Ovary (tissue), 9 donors: ENCODE data around the gene HS6ST3. TPM values are rescaled to one million over a fixed set of nuclear protein-coding genes. Genes with fewer than 3 reads are reported as not detected.

Experiments
- DNase-seq, 5 donors: peaks; one replicate each; pipeline ENCODE4 v3.0.0-alpha.2; 2019 to 2020
- H3K27ac ChIP-seq, 2 donors: fragments of 200-600 bp; one replicate each; pipeline versions ENCODE4 v1.5.1 to v1.8.0; 2019 to 2022
- H3K27me3 ChIP-seq: fragments of 200-600 bp; one replicate; pipeline ENCODE4 v1.8.0; 2022
- H3K36me3 ChIP-seq: fragments of 200-600 bp; sonication (generic); one replicate; pipeline ENCODE4 v1.5.1; 2019
- H3K4me1 ChIP-seq: one replicate; pipeline ENCODE4 v1.8.1; 2013; ENCODE audit warnings: mild to moderate bottlenecking, moderate library complexity; ENCODE audit not compliant: insufficient read depth
- H3K4me3 ChIP-seq: fragments of 200-600 bp; sonication (generic); one replicate; pipeline ENCODE4 v1.5.1; 2017
- H3K9me3 ChIP-seq, 2 donors: fragments of 200-600 bp in 1 of 2; sonication (generic) in 1 of 2; one replicate each; pipeline versions ENCODE4 v1.5.1 to v1.8.1; 2013 to 2019; ENCODE audit warnings: mild to moderate bottlenecking in 1 of 2, moderate library complexity in 1 of 2
- CTCF ChIP-seq, 3 donors: fragments of 450-650 bp in 2 of 3; fragments of 200-600 bp in 1 of 3; IDR thresholded peaks; one replicate each; pipeline versions ENCODE4 v1.5.1 to v1.8.0; 2016 to 2022; ENCODE audit warnings: antibody characterized with exemption in 3 of 3, mild to moderate bottlenecking in 1 of 3
- EP300 ChIP-seq: sonication (generic); formaldehyde crosslinking; IDR thresholded peaks from one replicate; pipeline ENCODE4 v1.6.1; 2017; ENCODE audit warnings: antibody characterized with exemption
- POLR2A ChIP-seq: fragments of 450-650 bp; IDR thresholded peaks from one replicate; pipeline ENCODE4 v1.6.1; 2017; ENCODE audit warnings: antibody characterized with exemption, mild to moderate bottlenecking, moderate library complexity
- WGBS, 3 donors: extraction: QIAGEN DNeasy Blood & Tissue Kit in 1 of 3; methylation state at CpG; one replicate each; pipeline versions ENCODE4 v1.1.5 to v1.1.7; 2013 to 2017; 5-methylcytosine and 5-hydroxymethylcytosine counted together
- intact Hi-C, 4 donors: fragments of 100-400 bp; cut with DNase I; formaldehyde crosslinking; loops; one replicate each; pipeline versions ENCODE4 v1.11.0 to v1.15.1; 2022 to 2023
- polyA plus RNA-seq, 2 donors: library from polyadenylated mRNA; stranded (reverse); fragments of 200-250 nt in 1 of 2; fragments of 350-450 nt in 1 of 2; fragmentation: Illumina TruSeq in 1 of 2; extraction: RNeasy Lipid Tissue Mini Kit (QIAGEN cat#74804) in 1 of 2; gene quantifications; one replicate each; pipeline ENCODE4 v1.2.3, GENCODE V29; 2013 to 2014
- total RNA-seq, 7 donors: library from RNA; depleted of rRNA in 2 of 7; stranded (reverse); fragments of >200 nt in 2 of 7; fragmentation: NEBNext Ultra II Directional in 3 of 7; extraction: Animal tissue kit (Norgen Biotek cat#: 25700) in 3 of 7; gene quantifications; one replicate each; pipeline versions ENCODE4 v1.1.0 to v1.2.4, GENCODE V29; 2016 to 2023
- donor health status: DM: no; HTN: no; CAD: no; lungs with moderate emphysema.
- donor health status: DM: no; HTN: no; CAD: no.
- donor health status: Bipolar disorder and iron deficiency.
- donor health status: DM: yes; HTN: yes; CAD: no.
- donor health status: DM: no; HTN: no; CAD: no.
- donor health status: DM: yes; HTN: yes; CAD: no.

The HS6ST3 gene
- total and polyA plus RNA-seq, 9 donors: 0.05 to 0.46 (median 0.19) TPM; not detected in 3

GRCh38 chr13:96816874-96817273 is 727.0 kb downstream of the HS6ST3 start:
- Histone ChIP-seq H3K27me3 (no peaks in the 10 kb centered on the region), H3K36me3 (no peaks in the 10 kb centered on the region), H3K4me3 (no peak overlapping the region), H3K4me1 (no peaks in the 10 kb centered on the region), H3K9me3 (no peaks in the 10 kb centered on the region), H3K27ac (no peak overlapping the region)
- 69 to 74% (median 69%) methylated on average over 9 of the region's 9 CpGs for WGBS, 3 donors
- no peak for DNase-seq
- intact Hi-C loops: no loop called here
- TF ChIP-seq POLR2A: no peak
- TF ChIP-seq CTCF (IDR thresholded peaks at IDR 0.05): no peak
- no peak for TF ChIP-seq EP300

GRCh38 chr13:96817336-96817941 is 727.5 kb downstream of the HS6ST3 start:
- Histone ChIP-seq H3K27me3 (no peaks in the 10 kb centered on the region), H3K9me3 (no peaks in the 10 kb centered on the region), H3K4me1 (no peaks in the 10 kb centered on the region), H3K36me3 (no peaks in the 10 kb centered on the region), H3K27ac (no peak overlapping the region), H3K4me3 (no peak overlapping the region)
- 18 to 28% (median 23%) methylated on average over 4 of the region's 4 CpGs for WGBS, 3 donors
- TF ChIP-seq POLR2A: no peak
- TF ChIP-seq CTCF (IDR thresholded peaks at IDR 0.05): no peak
- TF ChIP-seq EP300: no peak
- intact Hi-C loops: no loop called here
- no peak for DNase-seq

GRCh38 chr13:96819375-96819774 is 729.5 kb downstream of the HS6ST3 start:
- no peak for DNase-seq
- no peak for TF ChIP-seq POLR2A
- TF ChIP-seq CTCF (IDR thresholded peaks at IDR 0.05): no peak
- TF ChIP-seq EP300: no peak
- intact Hi-C loops: no loop called here
- Histone ChIP-seq H3K27ac (no peak overlapping the region), H3K9me3 (no peaks in the 10 kb centered on the region), H3K36me3 (no peaks in the 10 kb centered on the region), H3K4me1 (no peaks in the 10 kb centered on the region), H3K4me3 (no peak overlapping the region), H3K27me3 (no peaks in the 10 kb centered on the region)
- 71 to 83% (median 74%) methylated on average over 5 of the region's 5 CpGs for WGBS, 3 donors

- TF ChIP-seq CTCF (IDR thresholded peaks at IDR 0.05): no peak
- no peak for TF ChIP-seq POLR2A
- no peak for TF ChIP-seq EP300
- Histone ChIP-seq H3K4me1 (no peaks in the 10 kb centered on the region), H3K36me3 (no peaks in the 10 kb centered on the region), H3K9me3 (no peaks in the 10 kb centered on the region), H3K4me3 (no peak overlapping the region), H3K27me3 (no peaks in the 10 kb centered on the region), H3K27ac (no peak overlapping the region)
- WGBS, 3 donors: 20 to 39% (median 31%) methylated on average over 1 of the region's 1 CpG
- intact Hi-C loops: no loop called here
- no peak for DNase-seq
Observed at GRCh38 chr13:96821381-96821780, 731.5 kb downstream of the HS6ST3 start.
